ENCODE results near the gene LMAN1L.
A peak's percentile ranks its signal among the peaks of the same experiment; 100 is the strongest.

GRCh38 chr15:74799856-74800558, 12.6 kb upstream of the LMAN1L start:
- peak; percentile 87 to 99 (median 93) for TF ChIP-seq CTCF (IDR thresholded peaks at IDR 0.05)
- no peak for TF ChIP-seq POLR2AphosphoS5 (IDR thresholded peaks at IDR 0.05)
- no peak for TF ChIP-seq POLR2A (IDR thresholded peaks at IDR 0.05)
- TF ChIP-seq EP300 (IDR thresholded peaks at IDR 0.05) = no peak
